HG03432 (cell line): ENCODE results near the gene UBAC1.
"Not testable (repeated sequence)": the region's sequence is repeated elsewhere in the genome, so short reads cannot be mapped to it uniquely, and the experiment has no call there.

Experiments
- ATAC-seq: cut with Tn5 transposase; IDR thresholded peaks from one replicate; pipeline ENCODE4 v1.9.1; 2021; ENCODE audit warnings: mild to moderate bottlenecking, moderate library complexity; ENCODE audit not compliant: unreplicated experiment

Gene UBAC1

DNA sequence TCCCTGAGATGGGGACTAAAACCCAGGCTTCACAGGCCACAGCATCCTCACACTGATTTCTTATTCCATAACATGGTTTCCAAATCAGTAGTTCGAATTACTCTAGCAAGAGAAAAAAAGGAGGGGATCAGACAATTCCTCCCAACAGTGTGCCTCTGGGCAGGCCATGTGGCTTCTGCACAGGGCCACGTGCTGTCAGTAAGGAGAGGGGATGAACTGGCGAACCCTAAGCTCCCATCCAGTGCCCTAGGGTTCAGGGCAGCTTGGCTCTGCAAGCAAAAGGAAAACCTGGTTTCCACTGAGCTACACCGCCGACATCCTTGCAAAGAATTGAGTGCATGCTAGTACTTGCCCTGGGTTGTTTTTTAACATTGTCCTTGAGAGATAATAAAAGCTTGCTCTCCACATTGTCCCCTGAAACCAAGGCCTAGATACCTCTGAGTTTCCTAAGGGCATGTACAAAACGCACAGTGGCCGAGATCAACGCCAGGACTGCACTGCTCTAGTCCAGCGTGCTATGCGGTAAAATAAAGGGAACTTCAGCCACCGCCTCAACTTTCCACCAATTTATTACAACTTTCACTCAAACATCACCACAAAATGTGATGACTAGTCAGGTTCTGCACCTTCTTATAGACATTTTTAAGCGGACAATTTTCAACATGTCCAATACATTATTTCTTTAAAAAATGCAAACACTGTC, 58.4 kb downstream of the UBAC1 start:
- no peak for ATAC-seq

DNA sequence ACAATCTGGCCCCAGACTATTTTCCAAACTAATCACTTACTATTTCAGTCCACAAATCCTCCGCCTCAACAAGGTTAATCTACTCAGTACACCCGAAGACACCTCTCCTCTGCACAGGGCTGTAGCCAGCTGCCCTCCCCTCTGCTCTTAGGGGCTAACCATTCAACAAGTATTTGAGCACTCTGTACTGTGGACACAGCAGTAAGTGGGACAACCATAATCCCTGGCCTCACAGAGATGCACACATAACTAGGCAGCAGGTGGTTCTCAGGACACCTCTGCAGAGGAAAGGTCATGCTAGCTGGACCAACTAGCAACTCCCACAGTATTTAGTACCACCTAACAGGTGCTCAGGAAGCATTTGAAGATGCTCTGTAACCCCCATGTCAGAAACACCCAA, 59.3 kb downstream of the UBAC1 start:
- no peak for ATAC-seq

DNA sequence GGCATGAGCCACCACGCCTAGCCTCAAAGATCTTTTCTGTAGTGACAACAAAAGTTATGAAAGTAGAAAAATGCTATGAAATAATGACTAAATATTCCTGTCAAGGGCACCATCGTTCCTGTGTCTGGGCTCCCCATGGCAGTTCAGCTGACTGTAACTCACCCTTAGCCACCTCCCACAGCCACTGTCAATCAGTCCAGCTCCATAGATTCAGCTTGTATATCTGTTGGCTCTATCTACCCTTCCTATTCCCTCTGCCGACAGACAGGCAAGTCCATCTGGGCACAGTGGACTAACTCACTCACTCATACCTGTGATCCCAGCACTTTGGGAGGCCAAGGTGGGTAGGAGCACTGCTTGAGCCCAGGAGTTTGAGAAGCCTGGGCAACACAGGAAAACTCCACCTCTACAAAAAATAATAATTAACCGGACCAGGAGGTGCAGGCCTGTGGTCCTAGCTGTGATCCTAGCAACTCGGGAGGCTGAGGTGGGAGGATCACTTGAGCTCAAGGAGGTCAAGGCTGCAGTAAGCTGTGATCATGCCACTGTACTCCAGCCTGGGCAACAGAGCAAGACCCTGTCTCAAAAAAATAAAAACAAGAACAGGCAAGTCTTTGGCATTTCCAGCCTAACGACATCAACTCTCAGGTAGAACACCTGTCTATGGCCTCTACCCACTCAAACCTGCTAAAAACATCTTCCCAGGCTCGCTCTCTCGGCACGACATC, 60.0 kb downstream of the UBAC1 start:
- ATAC-seq = no peak

DNA sequence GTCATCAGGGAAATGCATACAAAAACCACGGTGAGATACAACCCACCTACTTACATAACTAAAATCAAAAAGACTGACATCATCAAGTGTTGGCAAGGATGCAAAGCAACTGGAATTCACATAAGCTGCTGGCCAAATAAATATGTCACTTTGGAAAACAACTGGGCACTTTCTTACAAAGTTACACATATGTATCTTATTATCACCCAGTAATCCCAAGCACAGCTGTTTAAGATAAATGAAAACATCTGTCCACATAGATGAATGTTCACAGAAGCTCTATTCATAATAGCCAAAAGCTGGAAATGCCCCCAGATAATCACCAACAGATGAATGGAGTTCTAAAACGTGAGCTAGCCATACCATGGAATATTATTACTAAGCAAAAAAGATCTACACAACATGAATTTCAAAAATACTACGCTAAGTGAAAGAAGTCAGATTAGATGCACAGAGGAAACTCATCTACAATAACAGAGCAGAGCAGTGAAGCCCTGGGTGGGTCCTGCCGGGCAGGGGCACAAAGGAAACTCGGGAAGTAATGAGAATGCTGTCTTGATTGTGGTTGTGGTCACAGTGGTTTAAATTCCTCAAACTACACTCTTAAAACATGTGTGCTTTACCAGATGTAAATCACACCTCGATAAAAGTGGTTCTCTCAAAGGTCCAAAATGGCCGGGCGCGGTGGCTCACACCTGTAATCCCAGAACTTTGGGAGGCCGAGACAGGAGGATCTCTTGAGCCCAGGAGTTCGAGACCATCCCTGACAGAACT, 62.4 kb downstream of the UBAC1 start:
- no peak for ATAC-seq

DNA sequence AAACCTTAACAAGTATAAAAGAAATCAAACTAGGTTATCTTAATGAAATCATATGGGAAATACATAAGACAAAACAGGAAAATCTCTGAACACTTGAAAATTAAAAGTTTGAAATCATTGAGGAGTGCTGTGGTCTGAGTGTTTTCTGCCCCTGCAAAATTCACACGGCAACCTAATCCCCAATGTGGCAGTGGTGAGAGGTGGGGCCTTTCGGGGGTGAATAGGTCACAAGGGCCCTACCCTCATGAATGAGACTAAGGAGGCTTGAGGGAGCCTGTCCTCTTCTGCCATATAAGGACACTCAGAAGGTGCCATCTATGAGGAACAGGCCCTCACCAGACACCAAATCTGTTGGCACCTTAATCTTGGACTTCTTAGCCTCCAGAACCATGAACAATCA, 64.5 kb downstream of the UBAC1 start:
- no peak for ATAC-seq

DNA sequence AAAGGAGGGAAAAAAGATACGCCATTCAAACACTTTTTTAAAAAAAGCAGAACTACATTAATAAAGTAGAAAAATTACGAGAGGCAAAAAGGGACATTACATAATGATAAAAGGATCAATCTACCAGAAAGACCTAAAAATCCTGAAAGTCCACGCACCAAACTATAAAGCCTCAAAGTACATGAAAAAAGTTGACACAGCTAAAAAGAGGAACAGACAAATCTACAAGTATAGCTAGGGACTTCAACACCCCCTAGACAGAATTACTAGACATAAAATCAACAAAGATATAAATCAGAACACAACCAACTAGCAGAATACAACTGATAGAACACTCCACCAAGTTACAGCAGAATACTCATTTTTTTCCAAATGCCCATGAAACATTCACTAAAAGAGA, 65.0 kb downstream of the UBAC1 start:
- no peak for ATAC-seq

DNA sequence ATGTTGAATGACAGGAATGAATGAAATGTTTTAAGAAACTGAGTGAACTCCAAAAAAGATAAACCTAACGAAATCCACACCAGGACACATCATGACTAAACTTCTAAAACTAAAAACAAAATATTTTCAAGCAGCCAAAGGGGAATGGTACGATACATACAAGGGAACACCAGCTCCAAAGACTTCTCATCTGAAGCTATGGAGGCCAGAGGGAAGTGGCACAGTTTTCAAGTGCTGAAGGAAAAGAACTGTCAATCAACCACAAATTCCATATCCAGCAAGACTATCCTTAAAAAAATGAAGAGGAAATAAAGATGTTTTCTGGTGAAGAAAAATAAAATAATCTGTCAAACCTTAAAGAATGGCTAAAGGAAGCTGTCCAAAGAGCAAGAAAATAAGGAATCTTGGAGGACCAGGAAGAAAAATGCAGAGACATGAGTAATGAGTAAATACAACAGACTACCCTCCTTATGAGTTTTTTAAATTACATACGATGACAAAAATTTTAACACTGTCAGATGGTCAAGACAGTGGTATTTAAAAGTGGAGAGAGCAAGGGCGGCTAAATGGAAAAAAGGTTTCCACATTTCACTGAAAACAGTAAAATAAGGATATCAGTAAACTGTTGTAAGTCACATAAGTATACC, 65.8 kb downstream of the UBAC1 start:
- no peak for ATAC-seq

DNA sequence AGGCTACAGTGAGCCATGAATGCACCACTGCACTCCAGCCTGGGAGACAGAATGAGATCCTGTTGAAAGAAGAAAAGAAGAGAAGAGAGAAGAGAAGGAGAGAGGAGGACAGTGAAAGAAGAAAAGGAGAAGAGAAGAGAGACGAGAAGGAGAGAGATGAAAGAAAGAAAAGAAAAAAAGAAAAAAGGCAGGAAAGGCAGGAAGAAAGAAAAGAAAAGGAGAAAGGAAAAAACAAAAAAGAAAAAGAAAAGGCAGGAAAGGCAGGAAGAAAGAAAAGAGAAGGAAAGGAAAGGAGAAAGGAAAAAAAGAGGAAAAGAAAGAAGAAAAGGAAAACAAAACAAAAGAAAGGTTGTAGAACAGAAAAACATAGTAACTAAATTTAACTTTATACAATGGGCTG, 68.1 kb downstream of the UBAC1 start:
- no peak for ATAC-seq

DNA sequence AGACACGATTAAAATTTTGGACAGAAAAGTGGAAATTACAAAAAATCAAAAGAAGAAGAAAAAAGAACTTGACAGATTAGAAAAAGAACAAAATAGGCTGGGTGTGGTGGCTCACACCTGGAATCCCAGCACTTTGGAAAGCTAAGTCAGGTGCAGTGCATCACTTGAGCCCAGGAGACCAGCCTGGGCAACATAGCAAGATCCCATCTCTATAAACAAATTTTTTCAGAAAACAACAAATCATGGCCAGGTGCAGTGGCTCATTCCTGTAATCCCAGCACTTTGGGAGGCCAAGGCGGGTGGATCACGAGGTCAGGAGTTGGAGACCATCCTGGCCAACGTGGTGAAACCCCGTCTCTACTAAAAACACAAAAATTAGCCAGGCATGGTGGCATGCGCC, 68.8 kb downstream of the UBAC1 start:
- not testable (repeated sequence) for ATAC-seq

DNA sequence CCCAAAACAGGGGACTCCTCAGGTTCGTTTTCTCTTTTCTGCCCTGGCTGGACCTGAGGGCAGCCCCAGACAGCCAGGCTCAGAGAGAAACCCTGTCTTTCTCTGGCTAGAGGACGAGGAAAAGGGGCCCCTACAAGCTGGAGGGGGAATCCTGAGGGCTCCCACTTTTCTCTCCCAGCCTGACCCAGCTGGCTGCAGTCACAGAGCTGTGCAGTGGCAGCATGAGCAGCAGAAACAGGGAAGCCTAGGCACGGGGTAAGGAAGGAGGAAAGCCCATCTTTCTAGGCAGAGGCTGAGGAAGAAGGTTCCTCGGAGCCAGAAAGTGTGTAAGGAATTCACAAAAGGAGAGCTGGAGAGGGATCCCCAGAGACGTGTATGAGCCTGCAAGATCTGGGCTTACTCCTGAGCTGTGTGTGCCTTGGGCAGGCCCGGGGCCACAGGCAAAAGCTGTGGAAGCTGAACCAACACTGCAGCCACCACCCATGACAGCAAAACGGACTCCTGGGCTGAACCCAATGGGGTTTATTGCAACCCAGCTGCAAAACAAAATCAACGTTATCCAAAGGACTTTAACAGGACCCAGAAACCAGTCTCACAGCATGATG, 70.0 kb downstream of the UBAC1 start:
- no peak for ATAC-seq

DNA sequence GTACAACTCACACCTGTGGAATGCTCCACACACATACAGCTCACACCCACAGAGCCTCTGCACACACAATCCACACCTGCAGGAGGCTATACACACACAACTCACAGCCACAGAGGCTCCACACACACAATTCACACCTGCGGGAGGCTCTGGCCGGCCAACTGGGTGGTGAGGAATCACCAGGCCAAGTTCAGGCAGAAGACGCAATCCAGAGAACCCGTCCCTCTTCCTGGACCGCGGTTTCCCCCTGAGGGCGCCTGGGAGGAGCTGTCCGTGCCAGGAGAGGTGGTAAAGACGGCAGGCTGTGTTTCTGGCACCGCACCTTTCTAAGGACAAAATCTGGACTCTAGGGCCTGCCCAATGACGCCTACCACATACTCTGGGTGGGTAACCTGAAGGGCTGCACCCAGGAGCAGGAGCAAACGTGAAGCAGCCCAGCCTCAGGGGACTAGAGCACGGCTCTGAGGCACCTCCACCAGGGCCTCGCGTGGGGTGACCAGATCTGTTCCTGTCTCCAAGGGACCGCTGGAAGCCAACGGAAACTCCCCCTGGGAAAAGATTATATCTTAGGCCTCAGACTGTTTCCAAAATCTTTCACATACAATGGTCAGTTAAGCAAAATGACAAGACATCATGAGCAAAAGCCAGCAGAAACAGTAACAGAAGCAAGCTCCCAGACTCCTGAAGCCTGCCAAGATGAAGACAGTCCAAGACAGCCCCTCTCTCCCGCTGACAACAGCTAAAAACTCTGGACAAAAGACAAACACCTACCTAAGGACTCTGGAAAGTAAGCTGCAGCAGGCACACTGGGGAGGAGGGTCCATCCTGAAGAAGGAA, 70.8 kb downstream of the UBAC1 start:
- ATAC-seq = no peak

DNA sequence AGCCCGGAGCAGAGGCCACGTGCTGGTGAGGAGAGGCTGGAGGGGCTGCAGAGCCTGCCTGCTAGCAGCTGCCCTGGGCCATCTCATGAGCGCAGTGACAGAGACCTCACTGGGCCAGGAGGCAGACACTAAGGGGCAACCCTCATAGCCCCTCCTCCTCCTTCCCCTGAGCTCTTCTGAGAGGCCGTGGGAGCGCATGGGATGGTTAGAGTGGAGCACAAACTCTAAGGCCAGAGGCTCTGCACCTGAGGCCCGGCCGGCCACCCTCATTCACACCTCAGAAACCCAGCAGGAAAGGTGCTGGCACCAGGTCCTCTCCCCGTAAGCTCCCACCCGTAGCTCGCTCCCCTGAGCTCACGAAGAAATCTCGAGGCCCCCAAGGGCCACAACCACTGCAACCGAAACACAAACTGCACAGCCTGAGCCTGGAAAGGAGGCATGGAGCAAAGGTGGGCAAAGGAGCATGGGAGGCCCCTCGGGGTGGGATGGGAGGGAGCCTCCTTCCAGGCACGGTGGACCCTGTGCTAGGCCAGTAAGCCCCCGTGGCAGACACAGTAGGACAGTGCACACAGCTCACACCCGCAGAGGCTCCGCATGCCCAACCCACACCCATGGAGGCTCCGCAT, 71.5 kb downstream of the UBAC1 start:
- ATAC-seq = no peak

DNA sequence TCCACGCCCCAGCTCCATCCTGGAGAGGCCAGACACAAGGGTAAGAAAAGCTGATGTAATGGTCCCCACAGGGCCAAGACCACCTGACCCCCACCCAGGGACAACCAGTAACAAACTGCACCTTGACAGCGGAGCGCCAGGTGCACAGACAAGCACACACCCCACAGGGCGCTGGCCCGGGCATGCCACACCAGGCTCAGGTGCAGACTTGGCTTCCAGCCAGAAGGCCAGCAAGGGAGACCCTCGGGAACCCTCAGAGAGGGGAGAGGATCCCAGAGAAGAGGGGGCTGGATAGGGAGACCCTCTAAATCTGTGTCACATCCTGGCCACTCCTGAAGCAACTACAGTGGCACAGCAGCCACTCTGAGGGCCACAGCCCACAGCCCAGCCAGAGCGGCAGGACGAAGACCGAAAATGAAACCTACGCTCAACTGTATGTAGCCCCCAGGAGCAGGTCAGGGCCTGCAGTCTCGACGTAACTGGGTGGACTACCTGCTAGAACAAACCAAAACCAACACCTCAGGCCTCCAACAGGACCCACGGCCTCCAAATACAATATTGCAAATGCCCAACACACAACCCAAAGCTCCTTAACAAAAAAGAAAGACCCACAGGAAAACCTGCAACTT, 72.3 kb downstream of the UBAC1 start:
- ATAC-seq = no peak

DNA sequence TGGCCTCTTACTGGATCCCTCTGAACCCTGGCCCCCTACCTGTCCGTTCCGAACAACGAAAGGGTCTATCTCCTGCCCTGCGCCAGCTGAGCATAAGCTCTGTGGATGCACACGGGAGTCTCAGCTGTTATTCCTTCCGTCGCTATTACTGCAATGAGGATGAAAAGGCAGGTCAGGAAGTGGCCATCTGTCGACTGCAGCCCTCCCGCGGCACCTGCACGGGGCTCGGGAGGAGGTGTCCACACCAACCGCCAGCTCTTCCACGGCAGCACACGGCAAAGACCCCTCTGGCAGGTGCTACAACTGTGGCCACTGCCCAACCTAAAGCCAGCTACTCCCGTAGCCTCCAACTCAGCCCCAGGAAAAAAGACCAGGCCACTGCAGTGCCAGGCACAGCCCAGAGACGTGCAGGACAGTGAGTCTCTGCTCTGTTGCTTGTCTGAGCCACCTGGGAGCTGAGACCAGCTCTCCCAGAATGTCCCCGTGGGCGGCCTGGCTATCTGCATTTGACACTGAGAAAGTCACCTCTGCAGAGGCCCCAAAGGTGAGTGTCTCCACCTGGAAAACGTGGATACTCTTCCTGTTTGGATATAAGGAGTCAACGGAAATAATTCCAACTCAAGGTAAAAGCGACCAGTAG, 72.9 kb downstream of the UBAC1 start:
- no peak for ATAC-seq

DNA sequence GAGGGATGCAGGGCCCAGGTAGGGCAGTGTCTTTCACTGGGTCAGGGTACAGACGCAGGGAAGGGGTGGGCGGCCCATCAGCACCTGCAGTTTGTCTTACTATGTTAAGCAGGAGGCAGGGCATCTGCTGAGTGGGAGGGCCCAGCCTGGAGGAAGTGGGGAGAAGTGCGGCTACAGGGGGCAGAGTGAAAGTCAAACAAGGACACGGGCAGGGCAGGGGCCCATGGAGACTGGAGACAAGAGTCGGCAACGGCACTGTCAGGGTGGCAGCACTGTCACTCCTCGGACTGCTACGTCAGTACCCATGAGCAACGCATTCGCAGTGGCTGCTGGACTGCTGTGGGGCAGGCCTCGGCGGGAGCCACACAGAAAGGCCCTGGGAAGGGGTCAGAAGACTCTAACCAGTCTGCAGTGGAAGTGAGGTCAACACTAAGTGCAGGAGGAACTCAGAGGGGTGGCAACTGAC, 73.6 kb downstream of the UBAC1 start:
- no peak for ATAC-seq

DNA sequence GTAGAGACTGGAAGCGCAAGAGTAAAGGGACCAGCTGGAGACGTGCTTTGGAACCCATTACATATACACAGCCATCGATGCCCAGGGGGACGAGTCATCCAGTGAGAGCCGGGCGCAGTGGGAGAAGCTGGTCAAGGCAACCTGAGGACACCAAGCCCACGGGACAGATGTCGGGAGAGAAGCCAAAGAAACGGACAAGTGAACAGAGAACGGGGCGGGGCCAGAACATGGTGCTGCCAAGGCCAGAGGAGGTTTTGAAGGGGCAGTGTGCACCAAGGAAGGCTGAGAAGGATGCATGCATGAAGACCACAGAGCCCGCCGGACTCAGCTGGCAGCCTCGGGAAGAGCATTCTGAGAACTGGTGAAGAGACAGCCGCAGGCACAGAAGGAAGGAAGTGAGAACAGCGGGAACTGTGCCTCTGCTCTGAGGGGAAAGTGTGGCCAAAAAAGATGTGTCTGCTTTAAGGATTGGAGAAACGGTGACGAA, 74.1 kb downstream of the UBAC1 start:
- no peak for ATAC-seq

DNA sequence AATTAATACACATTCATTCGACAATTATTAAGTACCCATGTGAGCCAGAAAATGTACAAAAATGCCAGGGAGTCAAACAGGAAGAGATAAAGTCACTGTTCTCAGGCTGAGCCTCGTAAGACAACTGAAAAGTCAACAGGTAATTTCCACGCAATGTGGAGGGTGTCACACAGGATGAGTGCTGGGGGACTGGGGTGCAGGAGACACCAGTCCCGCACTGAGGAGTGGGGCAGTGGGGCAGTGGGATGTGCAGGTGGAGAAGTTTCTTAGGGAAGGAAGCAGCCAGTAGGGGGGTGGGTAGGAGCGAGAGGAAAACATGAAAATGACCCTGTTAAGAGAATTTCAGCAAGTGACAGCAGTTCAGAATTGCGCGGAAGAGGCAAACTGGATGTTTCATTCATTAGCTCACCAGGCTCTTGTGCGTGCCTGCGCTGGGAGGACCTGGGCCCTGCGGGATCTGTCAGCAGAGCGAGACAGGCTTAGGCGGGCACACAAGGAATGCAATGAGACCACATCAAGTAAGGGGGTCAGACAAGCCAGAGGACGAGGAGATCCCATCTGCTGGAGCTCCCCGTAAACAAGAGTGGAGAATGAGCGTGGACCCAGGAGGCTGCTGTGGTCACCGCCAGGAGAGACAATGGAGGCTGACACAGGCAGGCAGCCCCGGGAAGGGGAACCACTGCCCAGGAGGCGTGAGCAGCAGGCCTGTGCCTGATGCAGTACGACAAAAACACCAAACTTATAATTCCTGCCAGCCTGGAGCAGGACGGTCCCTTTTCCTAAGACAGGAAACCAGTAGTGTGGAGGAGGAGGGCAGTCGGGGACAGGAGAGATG, 74.8 kb downstream of the UBAC1 start:
- ATAC-seq = no peak
